ENCODE data around the gene MRPL12. TPM values are rescaled to one million over a fixed set of nuclear protein-coding genes. Genes with fewer than 3 reads are reported as not detected.
"Not testable (repeated sequence)": the region's sequence is repeated elsewhere in the genome, so short reads cannot be mapped to it uniquely, and the experiment has no call there.

Gene MRPL12
- total and polyA plus RNA-seq, 12 donors = 24.0 to 159 (median 85.6) TPM

GRCh38 chr17:81737947-81738800, 35.0 kb downstream of the MRPL12 start:
- 87 to 91% (median 89%) methylated on average over 15 to 31 of the region's 31 CpGs for WGBS, 4 donors
- TF ChIP-seq, protein P1, sequence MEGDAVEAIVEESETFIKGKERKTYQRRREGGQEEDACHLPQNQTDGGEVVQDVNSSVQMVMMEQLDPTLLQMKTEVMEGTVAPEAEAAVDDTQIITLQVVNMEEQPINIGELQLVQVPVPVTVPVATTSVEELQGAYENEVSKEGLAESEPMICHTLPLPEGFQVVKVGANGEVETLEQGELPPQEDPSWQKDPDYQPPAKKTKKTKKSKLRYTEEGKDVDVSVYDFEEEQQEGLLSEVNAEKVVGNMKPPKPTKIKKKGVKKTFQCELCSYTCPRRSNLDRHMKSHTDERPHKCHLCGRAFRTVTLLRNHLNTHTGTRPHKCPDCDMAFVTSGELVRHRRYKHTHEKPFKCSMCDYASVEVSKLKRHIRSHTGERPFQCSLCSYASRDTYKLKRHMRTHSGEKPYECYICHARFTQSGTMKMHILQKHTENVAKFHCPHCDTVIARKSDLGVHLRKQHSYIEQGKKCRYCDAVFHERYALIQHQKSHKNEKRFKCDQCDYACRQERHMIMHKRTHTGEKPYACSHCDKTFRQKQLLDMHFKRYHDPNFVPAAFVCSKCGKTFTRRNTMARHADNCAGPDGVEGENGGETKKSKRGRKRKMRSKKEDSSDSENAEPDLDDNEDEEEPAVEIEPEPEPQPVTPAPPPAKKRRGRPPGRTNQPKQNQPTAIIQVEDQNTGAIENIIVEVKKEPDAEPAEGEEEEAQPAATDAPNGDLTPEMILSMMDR (IDR thresholded peaks at IDR 0.05) = no peak
- TF ChIP-seq POLR2A (IDR thresholded peaks at IDR 0.05) = no peak
- DNase-seq = peak in 1 of 7 donors; percentile 42
- intact Hi-C loops (cut with DNase I) = no loop called here
- H3K9me3 ChIP-seq (replicated peaks in 1 of 3) = no peaks in the 10 kb centered on the region
- no peaks in the 10 kb centered on the region for H3K36me3 ChIP-seq (replicated peaks in 1 of 2)
- H3K27ac ChIP-seq = no peak overlapping the region
- no peaks in the 10 kb centered on the region for H3K27me3 ChIP-seq
- no peak overlapping the region for H3K4me3 ChIP-seq
- no peaks in the 10 kb centered on the region for H3K4me1 ChIP-seq (replicated peaks in 1 of 2)

DNA sequence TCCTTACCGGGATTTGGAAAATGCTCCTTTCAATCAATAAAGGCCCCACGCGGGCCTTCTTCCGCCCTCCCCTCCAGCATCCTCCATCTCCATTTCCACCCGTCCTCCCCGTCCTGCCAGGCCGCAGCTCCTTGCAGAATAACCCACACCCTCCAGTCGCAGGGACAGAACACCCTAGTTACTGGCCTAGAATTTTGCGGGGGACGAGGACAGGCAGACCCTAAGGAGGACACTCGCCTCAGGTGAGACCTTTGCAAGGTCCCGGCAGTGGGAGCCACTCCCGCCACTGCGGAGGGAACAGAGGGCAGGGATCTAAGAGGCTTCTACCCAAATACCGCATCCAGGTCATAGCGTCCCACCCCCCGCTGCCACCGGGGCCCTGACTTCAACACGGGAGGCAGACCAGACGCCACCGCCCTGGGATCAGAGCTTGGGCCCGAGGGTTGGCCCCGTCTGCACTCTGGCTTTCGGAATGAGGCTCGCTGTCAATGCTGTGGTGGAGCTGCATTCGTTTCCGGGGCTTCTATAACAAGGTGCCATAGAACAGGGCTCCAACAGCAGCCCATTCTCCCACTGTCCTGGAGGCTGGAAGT, 35.7 kb downstream of the MRPL12 start:
- Histone ChIP-seq H3K9me3 (replicated peaks in 1 of 3) (no peaks in the 10 kb centered on the region), H3K4me3 (no peak overlapping the region), H3K27ac (no peak overlapping the region), H3K4me1 (replicated peaks in 1 of 2) (no peaks in the 10 kb centered on the region), H3K36me3 (replicated peaks in 1 of 2) (no peaks in the 10 kb centered on the region), H3K27me3 (no peaks in the 10 kb centered on the region)
- intact Hi-C loops (cut with DNase I) = no loop called here
- TF ChIP-seq, protein P1 (IDR thresholded peaks at IDR 0.05) = no peak
- 83 to 91% (median 90%) methylated on average over 16 to 27 of the region's 27 CpGs for WGBS, 4 donors
- no peak for DNase-seq

DNA sequence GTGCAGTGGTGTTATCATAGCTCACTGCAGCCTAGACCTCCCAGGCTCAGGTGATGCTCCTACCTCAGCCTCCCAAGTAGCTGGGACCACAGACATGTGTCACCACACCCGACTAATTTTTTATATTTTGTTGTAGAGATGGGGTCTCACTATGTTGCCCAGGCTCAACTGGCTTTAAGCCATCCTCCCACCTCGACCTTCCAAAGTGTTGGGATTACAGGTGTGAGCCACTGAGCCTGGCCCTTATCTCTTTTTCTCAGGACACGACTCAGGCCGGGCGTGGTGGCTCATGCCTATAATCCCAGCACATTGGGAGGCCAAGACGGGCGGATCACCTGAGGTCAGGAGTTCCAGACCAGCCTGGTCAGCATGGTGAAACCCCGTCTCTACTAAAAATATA, 36.4 kb downstream of the MRPL12 start:
- H3K4me3 ChIP-seq; H3K27ac ChIP-seq; H3K36me3 ChIP-seq (replicated peaks in 1 of 2); DNase-seq; intact Hi-C loops (cut with DNase I); H3K4me1 ChIP-seq (replicated peaks in 1 of 2); H3K27me3 ChIP-seq; H3K9me3 ChIP-seq (replicated peaks in 1 of 3): not testable (repeated sequence)
- WGBS, 4 donors = 87 to 94% (median 89%) methylated on average over 4 to 8 of the region's 8 CpGs

DNA sequence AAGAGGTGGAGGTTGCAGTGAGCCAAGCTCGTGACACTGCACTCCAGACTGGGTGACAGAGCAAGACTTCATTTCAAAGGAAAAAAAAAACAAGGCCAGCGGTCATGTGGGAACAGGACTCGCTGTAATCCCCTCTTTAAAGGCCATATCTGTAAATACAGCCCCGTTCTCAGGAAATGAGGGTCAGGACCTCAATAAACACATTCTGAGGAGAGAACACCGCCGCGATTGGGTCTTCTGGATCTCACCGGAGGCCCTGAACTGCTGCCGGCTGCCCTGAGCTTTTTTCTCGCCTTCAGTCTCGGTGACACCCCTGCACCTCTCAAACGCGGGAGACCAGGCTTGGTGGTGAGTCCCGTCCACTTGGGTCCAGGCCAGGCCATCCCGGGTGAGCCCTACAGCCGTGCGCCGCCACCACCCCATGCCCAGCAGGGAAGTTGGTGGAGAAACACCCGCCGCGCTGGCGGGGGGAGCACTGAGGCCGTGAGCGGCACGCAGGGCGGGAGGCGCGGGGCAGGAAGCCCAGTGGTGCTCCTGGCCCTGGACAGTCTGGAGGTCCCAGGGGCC, 37.3 kb downstream of the MRPL12 start:
- Histone ChIP-seq H3K36me3 (replicated peaks in 1 of 2) (no peaks in the 10 kb centered on the region), H3K9me3 (replicated peaks in 1 of 3) (no peaks in the 10 kb centered on the region), H3K27ac (no peak overlapping the region), H3K4me1 (replicated peaks in 1 of 2) (no peaks in the 10 kb centered on the region), H3K4me3 (no peak overlapping the region), H3K27me3 (no peaks in the 10 kb centered on the region)
- TF ChIP-seq, protein P1 (IDR thresholded peaks at IDR 0.05) = no peak
- intact Hi-C loops (cut with DNase I) = no loop called here
- WGBS, 4 donors = 49 to 65% (median 60%) methylated on average over 8 to 28 of the region's 28 CpGs
- peak in 1 of 7 donors; percentile 53 for DNase-seq
